Neural cell (in vitro differentiated cells): Measurements from ENCODE around the gene PELI2. TPM values are rescaled to one million over a fixed set of nuclear protein-coding genes. Genes with fewer than 3 reads are reported as not detected.

Source experiments
- H2AFZ ChIP-seq: fragments of 200-600, 300-800 bp; sonication (generic), shearing (Covaris generic); 2 replicates; pipeline ENCODE4 v1.6.0; 2014; ENCODE audit warnings: low read depth, mild to moderate bottlenecking, antibody characterized with exemption, low read length, moderate library complexity
- H3F3A ChIP-seq: fragments of 200-600 bp; shearing (Covaris generic); 2 replicates; pipeline ENCODE4 v1.6.1; 2016; ENCODE audit warnings: mild to moderate bottlenecking, moderate library complexity, mixed read lengths, antibody characterized with exemption, low read length; ENCODE audit not compliant: insufficient read depth, poor library complexity, severe bottlenecking
- H3K27ac ChIP-seq: fragments of 200-600, 300-800 bp; sonication (generic), shearing (Covaris generic); 2 replicates; pipeline ENCODE4 v1.5.1; 2014; ENCODE audit warnings: mild to moderate bottlenecking, low read length, moderate library complexity
- H3K27me3 ChIP-seq: fragments of 300-800, 200-600 bp; sonication (generic), shearing (Covaris generic); 2 replicates; pipeline ENCODE4 v1.6.0; 2014; ENCODE audit warnings: mild to moderate bottlenecking, low read depth, low read length, moderate library complexity; ENCODE audit not compliant: insufficient read depth
- H3K36me3 ChIP-seq: fragments of 300-800, 200-600 bp; sonication (generic), shearing (Covaris generic); 2 replicates; pipeline ENCODE4 v1.5.1; 2014; ENCODE audit warnings: mild to moderate bottlenecking, antibody characterized with exemption, low read length, moderate library complexity; ENCODE audit not compliant: insufficient read depth
- H3K4me2 ChIP-seq: fragments of 300-800, 200-600 bp; sonication (generic), shearing (Covaris generic); 2 replicates; pipeline ENCODE4 v1.6.0; 2014; ENCODE audit warnings: mild to moderate bottlenecking, low read length
- H3K4me3 ChIP-seq: fragments of 300-800, 200-600 bp; sonication (generic), shearing (Covaris generic); 2 replicates; pipeline ENCODE4 v1.5.1; 2014; ENCODE audit warnings: mild to moderate bottlenecking, low read length, moderate library complexity
- H3K79me2 ChIP-seq: fragments of 200-600 bp; shearing (Covaris generic); replicated peaks from 2 replicates; pipeline ENCODE4 v1.6.0; 2014; ENCODE audit warnings: mild to moderate bottlenecking, low read length, moderate library complexity; ENCODE audit not compliant: insufficient read depth
- H3K9ac ChIP-seq: fragments of 300-800, 200-600 bp; sonication (generic), shearing (Covaris generic); 2 replicates; pipeline ENCODE4 v1.6.1; 2016; ENCODE audit warnings: mild to moderate bottlenecking, low read length, mixed read lengths
- H3K9me2 ChIP-seq: fragments of 200-600 bp; shearing (Covaris generic); 2 replicates; pipeline ENCODE4 v1.6.1; 2016; ENCODE audit warnings: mild to moderate bottlenecking, low read length, mixed read lengths; ENCODE audit not compliant: insufficient read depth
- H3K9me3 ChIP-seq: fragments of 200-600, 300-800 bp; sonication (generic), shearing (Covaris generic); 2 replicates; pipeline ENCODE4 v1.6.1; 2016; ENCODE audit warnings: mild to moderate bottlenecking, mixed run types, low read length, moderate library complexity, mixed read lengths
- H4K20me1 ChIP-seq: fragments of 200-600 bp; shearing (Covaris generic); 2 replicates; pipeline ENCODE4 v1.6.1; 2016; ENCODE audit warnings: mild to moderate bottlenecking, mixed run types; ENCODE audit not compliant: insufficient read depth
- CTCF ChIP-seq: fragments of 450-650 bp; IDR thresholded peaks from 2 replicates; pipeline ENCODE4 v1.5.1; 2014; ENCODE audit warnings: antibody characterized with exemption, mild to moderate bottlenecking, moderate library complexity; ENCODE audit not compliant: poor library complexity, severe bottlenecking
- EP300 ChIP-seq: fragments of 450-650 bp; conservative IDR thresholded peaks from 2 replicates; pipeline ENCODE4 v1.6.1; 2014; ENCODE audit warnings: antibody characterized with exemption, mild to moderate bottlenecking, moderate library complexity; ENCODE audit not compliant: poor library complexity, severe bottlenecking
- EZH2 ChIP-seq: fragments of 200-600, 300-800 bp; shearing (Covaris generic), sonication (generic); IDR thresholded peaks from 2 replicates; pipeline ENCODE4 v1.6.1; 2014; ENCODE audit warnings: antibody characterized with exemption, low read length, borderline replicate concordance, mild to moderate bottlenecking; ENCODE audit not compliant: insufficient read depth, poor library complexity, severe bottlenecking
- MXI1 ChIP-seq: fragments of 450-650 bp; conservative IDR thresholded peaks from 2 replicates; pipeline ENCODE4 v1.6.1; 2014; ENCODE audit warnings: antibody characterized with exemption, mild to moderate bottlenecking; ENCODE audit not compliant: poor library complexity, severe bottlenecking
- POLR2AphosphoS5 ChIP-seq: IDR thresholded peaks from 2 replicates; pipeline ENCODE4 v1.6.1; 2012
- RAD21 ChIP-seq: fragments of 450-650 bp; conservative IDR thresholded peaks from 2 replicates; pipeline ENCODE4 v1.6.1; 2014; ENCODE audit warnings: antibody characterized with exemption, mild to moderate bottlenecking, moderate library complexity
- SMC3 ChIP-seq: fragments of 450-650 bp; conservative IDR thresholded peaks from 2 replicates; pipeline ENCODE4 v1.6.1; 2014; ENCODE audit warnings: antibody characterized with exemption, mild to moderate bottlenecking, moderate library complexity; ENCODE audit not compliant: poor library complexity
- TAF1 ChIP-seq: IDR thresholded peaks from 2 replicates; pipeline ENCODE4 v1.6.1; 2012; ENCODE audit warnings: low read depth
- polyA plus RNA-seq: library from polyadenylated mRNA; depleted of rRNA; stranded (reverse); fragments of >200 nt; gene quantifications from 2 replicates; pipeline ENCODE4 v1.2.3, GENCODE V29; 2014
- TF ChIP-seq, protein P1 (sequence below): IDR thresholded peaks from 2 replicates; pipeline ENCODE4 v1.6.1; 2012; ENCODE audit warnings: borderline replicate concordance

The PELI2 gene
- polyA plus RNA-seq, 1 donor from 2014 or later: 5.3 TPM

DNA sequence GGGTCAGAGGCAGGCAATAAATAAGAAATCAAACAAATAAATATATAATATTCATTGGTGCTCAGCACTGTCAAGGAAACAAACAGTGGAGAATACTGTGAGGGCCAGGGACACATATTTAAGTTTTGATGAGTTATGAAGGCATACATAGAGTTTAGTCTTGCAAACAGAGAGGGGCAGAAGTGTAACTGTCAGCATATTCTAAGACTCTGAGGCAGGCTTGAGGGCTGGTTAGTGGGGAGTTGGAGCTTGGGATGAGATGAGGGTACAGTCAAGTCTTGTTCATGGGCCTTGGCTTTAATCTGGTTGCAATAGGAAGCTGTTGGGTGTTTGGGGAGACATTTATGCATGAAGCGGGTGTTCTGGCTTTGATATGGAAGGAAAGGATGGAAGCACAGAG, 78.9 kb downstream of the PELI2 start:
- Histone ChIP-seq H4K20me1 (no peaks in the 10 kb centered on the region), H3K4me3 (no peak overlapping the region), H3K9ac (no peak overlapping the region), H3K9me2 (no peaks in the 10 kb centered on the region), H3K27ac (no peak overlapping the region), H3F3A (no peaks in the 10 kb centered on the region), H3K27me3 (no peaks in the 10 kb centered on the region), H3K4me2 (no peak overlapping the region), H2AFZ (no peak overlapping the region), H3K79me2 (peaks cover 34% of the 10 kb centered on the region), H3K9me3 (no peaks in the 10 kb centered on the region), H3K36me3 (no peaks in the 10 kb centered on the region)
- TF ChIP-seq EZH2: no peak
- TF ChIP-seq, protein P1, sequence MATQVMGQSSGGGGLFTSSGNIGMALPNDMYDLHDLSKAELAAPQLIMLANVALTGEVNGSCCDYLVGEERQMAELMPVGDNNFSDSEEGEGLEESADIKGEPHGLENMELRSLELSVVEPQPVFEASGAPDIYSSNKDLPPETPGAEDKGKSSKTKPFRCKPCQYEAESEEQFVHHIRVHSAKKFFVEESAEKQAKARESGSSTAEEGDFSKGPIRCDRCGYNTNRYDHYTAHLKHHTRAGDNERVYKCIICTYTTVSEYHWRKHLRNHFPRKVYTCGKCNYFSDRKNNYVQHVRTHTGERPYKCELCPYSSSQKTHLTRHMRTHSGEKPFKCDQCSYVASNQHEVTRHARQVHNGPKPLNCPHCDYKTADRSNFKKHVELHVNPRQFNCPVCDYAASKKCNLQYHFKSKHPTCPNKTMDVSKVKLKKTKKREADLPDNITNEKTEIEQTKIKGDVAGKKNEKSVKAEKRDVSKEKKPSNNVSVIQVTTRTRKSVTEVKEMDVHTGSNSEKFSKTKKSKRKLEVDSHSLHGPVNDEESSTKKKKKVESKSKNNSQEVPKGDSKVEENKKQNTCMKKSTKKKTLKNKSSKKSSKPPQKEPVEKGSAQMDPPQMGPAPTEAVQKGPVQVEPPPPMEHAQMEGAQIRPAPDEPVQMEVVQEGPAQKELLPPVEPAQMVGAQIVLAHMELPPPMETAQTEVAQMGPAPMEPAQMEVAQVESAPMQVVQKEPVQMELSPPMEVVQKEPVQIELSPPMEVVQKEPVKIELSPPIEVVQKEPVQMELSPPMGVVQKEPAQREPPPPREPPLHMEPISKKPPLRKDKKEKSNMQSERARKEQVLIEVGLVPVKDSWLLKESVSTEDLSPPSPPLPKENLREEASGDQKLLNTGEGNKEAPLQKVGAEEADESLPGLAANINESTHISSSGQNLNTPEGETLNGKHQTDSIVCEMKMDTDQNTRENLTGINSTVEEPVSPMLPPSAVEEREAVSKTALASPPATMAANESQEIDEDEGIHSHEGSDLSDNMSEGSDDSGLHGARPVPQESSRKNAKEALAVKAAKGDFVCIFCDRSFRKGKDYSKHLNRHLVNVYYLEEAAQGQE: no peak
- no peak for TF ChIP-seq RAD21
- TF ChIP-seq EP300: no peak
- TF ChIP-seq TAF1: no peak
- TF ChIP-seq SMC3: no peak
- TF ChIP-seq CTCF: no peak
- no peak for TF ChIP-seq MXI1
- TF ChIP-seq POLR2AphosphoS5: no peak

DNA sequence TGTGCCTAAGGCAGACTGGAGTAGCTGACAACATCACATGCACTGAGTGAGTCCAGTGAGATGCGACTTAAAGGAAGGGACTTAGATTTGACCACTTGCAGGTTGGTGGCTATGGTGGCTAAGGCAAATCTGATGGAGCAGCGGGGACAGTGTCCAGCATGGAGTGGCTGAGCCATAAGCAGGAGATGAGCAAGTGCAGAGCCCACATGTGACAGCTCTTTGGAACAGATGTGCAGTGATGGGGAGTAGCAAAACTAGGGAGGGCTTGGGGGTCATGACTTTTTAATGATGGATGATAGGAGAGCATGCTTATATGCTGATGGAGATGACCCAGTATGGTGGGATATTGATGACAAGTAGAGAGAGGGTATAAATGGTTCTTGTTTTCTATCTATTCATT, 80.2 kb downstream of the PELI2 start:
- Histone ChIP-seq H3K9me2 (no peaks in the 10 kb centered on the region), H3K9me3 (no peaks in the 10 kb centered on the region), H3K9ac (no peak overlapping the region), H3K4me3 (no peak overlapping the region), H4K20me1 (no peaks in the 10 kb centered on the region), H3K27me3 (no peaks in the 10 kb centered on the region), H3K27ac (no peak overlapping the region), H3K79me2 (peaks cover 34% of the 10 kb centered on the region), H3K36me3 (no peaks in the 10 kb centered on the region), H2AFZ (no peak overlapping the region), H3F3A (no peaks in the 10 kb centered on the region), H3K4me2 (no peak overlapping the region)
- TF ChIP-seq EZH2: no peak
- TF ChIP-seq EP300: no peak
- TF ChIP-seq POLR2AphosphoS5: no peak
- TF ChIP-seq CTCF: no peak
- no peak for TF ChIP-seq MXI1
- TF ChIP-seq SMC3: no peak
